A549 (cell line): ENCODE data around the gene DCBLD2.

Experiments
- CTCF ChIP-seq: fragments of >200 bp; sonication (Bioruptor Twin); formaldehyde crosslinking; IDR thresholded peaks from 3 replicates; pipeline ENCODE4 v1.5.1; 2016
- HMGXB4 ChIP-seq: fragments of 250-450 bp; sonication (Bioruptor Pico); IDR thresholded peaks from 2 replicates; pipeline ENCODE4 v1.5.0; 2021; ENCODE audit warnings: mild to moderate bottlenecking, moderate library complexity, borderline replicate concordance
- MAFK ChIP-seq: fragments of 450-650 bp; IDR thresholded peaks from 2 replicates; pipeline ENCODE4 v1.6.1; 2014; ENCODE audit not compliant: partially characterized antibody
- POLR2A ChIP-seq: IDR thresholded peaks from 2 replicates; pipeline ENCODE4 v1.6.1; 2012; ENCODE audit warnings: mild to moderate bottlenecking, low read length
- RFX5 ChIP-seq: fragments of 450-650 bp; IDR thresholded peaks from 2 replicates; pipeline ENCODE4 v1.7.1; 2014; ENCODE audit warnings: antibody characterized with exemption, mild to moderate bottlenecking, moderate library complexity
- ZSCAN20 ChIP-seq: fragments of 250-450 bp; sonication (Bioruptor Pico); IDR thresholded peaks from 2 replicates; pipeline ENCODE4 v1.8.0; 2022; ENCODE audit warnings: mild to moderate bottlenecking, moderate library complexity

- TF ChIP-seq MAFK (no peak), CTCF (no peak), POLR2A (no peak), RFX5 (no peak), HMGXB4 (CRISPR knock-in tag) (no peak), ZSCAN20 (CRISPR knock-in tag) (no peak)
These were observed 75.4 kb downstream of the DCBLD2 start for GRCh38 chr3:98826126-98826525.
